HepG2 (cell line): ENCODE results near the gene TMEM95. TPM values are rescaled to one million over a fixed set of nuclear protein-coding genes. Genes with fewer than 3 reads are reported as not detected.

ENCODE experiments used
- CAMTA2 ChIP-seq: sonication (generic); formaldehyde crosslinking; IDR thresholded peaks from 2 replicates; pipeline ENCODE4 v1.4.0; 2020; ENCODE audit warnings: mild to moderate bottlenecking, missing genetic modification reagents, borderline replicate concordance
- HIC2 ChIP-seq: sonication (generic); formaldehyde crosslinking; IDR thresholded peaks from 2 replicates; pipeline ENCODE4 v1.9.0; 2022; ENCODE audit warnings: low read depth, missing genetic modification reagents
- KAT7 ChIP-seq: IDR thresholded peaks from 2 replicates; pipeline ENCODE4 v1.6.1; 2018; ENCODE audit warnings: borderline replicate concordance, missing compliant biosample characterization
- KMT2B ChIP-seq: IDR thresholded peaks from 2 replicates; pipeline ENCODE4 v1.6.1; 2016; ENCODE audit warnings: missing genetic modification reagents, missing compliant biosample characterization
- MXD4 ChIP-seq: IDR thresholded peaks from 2 replicates; pipeline ENCODE4 v1.6.1; 2016; ENCODE audit warnings: mild to moderate bottlenecking, missing biosample characterization, missing genetic modification reagents
- NFIC ChIP-seq: IDR thresholded peaks from 2 replicates; pipeline ENCODE4 v1.6.1; 2012; ENCODE audit warnings: mild to moderate bottlenecking, low read length, inconsistent platforms
- NPAS2 ChIP-seq: sonication (generic); formaldehyde crosslinking; IDR thresholded peaks from 2 replicates; pipeline ENCODE4 v1.8.0; 2022; ENCODE audit warnings: mild to moderate bottlenecking, missing genetic modification reagents, borderline replicate concordance
- NR2C2 ChIP-seq: sonication (generic); formaldehyde crosslinking; IDR thresholded peaks from 2 replicates; pipeline ENCODE4 v1.4.0; 2020; ENCODE audit warnings: missing genetic modification reagents, mild to moderate bottlenecking, moderate library complexity, borderline replicate concordance
- NR2F6 ChIP-seq, 2 experiments: IDR thresholded peaks; 2 replicates each; pipeline ENCODE4 v1.6.1; 2016; ENCODE audit warnings: antibody characterized with exemption in 1 of 2, mild to moderate bottlenecking in 1 of 2
- PHF20 ChIP-seq: sonication (generic); formaldehyde crosslinking; IDR thresholded peaks from 2 replicates; pipeline ENCODE4 v1.5.0; 2020; ENCODE audit warnings: mild to moderate bottlenecking, missing genetic modification reagents
- PRMT3 ChIP-seq: sonication (generic); formaldehyde crosslinking; IDR thresholded peaks from 2 replicates; pipeline ENCODE4 v1.8.1; 2022; ENCODE audit warnings: low read depth, mild to moderate bottlenecking, moderate library complexity, missing genetic modification reagents, borderline replicate concordance
- REXO4 ChIP-seq: sonication (generic); formaldehyde crosslinking; IDR thresholded peaks from 2 replicates; pipeline ENCODE4 v1.8.0; 2022; ENCODE audit warnings: missing genetic modification reagents, mild to moderate bottlenecking, borderline replicate concordance
- YEATS4 ChIP-seq: sonication (generic); formaldehyde crosslinking; IDR thresholded peaks from 2 replicates; pipeline ENCODE4 v1.4.0; 2020; ENCODE audit warnings: missing genetic modification reagents, borderline replicate concordance
- YY1 ChIP-seq: IDR thresholded peaks from 2 replicates; pipeline ENCODE4 v1.6.1; 2011; ENCODE audit warnings: low read length, low read depth, moderate library complexity, mild to moderate bottlenecking; ENCODE audit not compliant: insufficient read depth, insufficient replicate concordance
- ZBTB7A ChIP-seq: sonication (generic); formaldehyde crosslinking; IDR thresholded peaks from 2 replicates; pipeline ENCODE4 v1.8.0; 2022; ENCODE audit warnings: mild to moderate bottlenecking, missing genetic modification reagents
- ZKSCAN1 ChIP-seq: fragments of 150-350 bp; IDR thresholded peaks from 2 replicates; pipeline ENCODE4 v1.6.1; 2014; ENCODE audit warnings: low read length
- ZNF230 ChIP-seq: sonication (generic); formaldehyde crosslinking; IDR thresholded peaks from 2 replicates; pipeline ENCODE4 v1.4.0; 2020; ENCODE audit warnings: mild to moderate bottlenecking, missing genetic modification reagents
- ZNF232 ChIP-seq: sonication (generic); formaldehyde crosslinking; IDR thresholded peaks from 2 replicates; pipeline ENCODE4 v1.4.0; 2020; ENCODE audit warnings: missing genetic modification reagents, borderline replicate concordance
- ZNF343 ChIP-seq: sonication (generic); formaldehyde crosslinking; IDR thresholded peaks from 2 replicates; pipeline ENCODE4 v1.4.0; 2020; ENCODE audit warnings: mild to moderate bottlenecking, missing genetic modification reagents
- ZNF800 ChIP-seq: sonication (generic); formaldehyde crosslinking; IDR thresholded peaks from 2 replicates; pipeline ENCODE4 v1.4.0; 2020; ENCODE audit warnings: missing genetic modification reagents
- ZNF816 ChIP-seq: sonication (generic); formaldehyde crosslinking; IDR thresholded peaks from 2 replicates; pipeline ENCODE4 v1.8.0; 2022; ENCODE audit warnings: missing genetic modification reagents, mild to moderate bottlenecking, borderline replicate concordance
- polyA plus RNA-seq, 8 experiments: library from polyadenylated mRNA; depleted of rRNA in 3 of 8; stranded (reverse) in 7 of 8; unstranded in 1 of 8; fragments of >200 nt; fragmentation: Illumina TruSeq in 4 of 8; extraction: Trizol in 4 of 8; gene quantifications; 2 replicates each; pipeline versions ENCODE4 v1.2.1 to v1.2.3, GENCODE V29; 2011 to 2016; ENCODE audit warnings: low read depth in 4 of 8, missing spikeins in 1 of 8, mixed read lengths in 1 of 8; ENCODE audit not compliant: insufficient read depth in 1 of 8
- total RNA-seq, 5 experiments: library from RNA; depleted of rRNA; stranded (reverse); fragments of >200 nt; fragmentation: Illumina TruSeq; extraction: Trizol; gene quantifications; 2 replicates each; pipeline ENCODE4 v1.2.3, GENCODE V29; 2016; ENCODE audit warnings: low read depth in 1 of 5

The TMEM95 gene
- total and polyA plus RNA-seq, 2 of the 13 experiments (the other 11 are each of a cell fraction or from before 2014, with no cell fraction given), result not detected

DNA sequence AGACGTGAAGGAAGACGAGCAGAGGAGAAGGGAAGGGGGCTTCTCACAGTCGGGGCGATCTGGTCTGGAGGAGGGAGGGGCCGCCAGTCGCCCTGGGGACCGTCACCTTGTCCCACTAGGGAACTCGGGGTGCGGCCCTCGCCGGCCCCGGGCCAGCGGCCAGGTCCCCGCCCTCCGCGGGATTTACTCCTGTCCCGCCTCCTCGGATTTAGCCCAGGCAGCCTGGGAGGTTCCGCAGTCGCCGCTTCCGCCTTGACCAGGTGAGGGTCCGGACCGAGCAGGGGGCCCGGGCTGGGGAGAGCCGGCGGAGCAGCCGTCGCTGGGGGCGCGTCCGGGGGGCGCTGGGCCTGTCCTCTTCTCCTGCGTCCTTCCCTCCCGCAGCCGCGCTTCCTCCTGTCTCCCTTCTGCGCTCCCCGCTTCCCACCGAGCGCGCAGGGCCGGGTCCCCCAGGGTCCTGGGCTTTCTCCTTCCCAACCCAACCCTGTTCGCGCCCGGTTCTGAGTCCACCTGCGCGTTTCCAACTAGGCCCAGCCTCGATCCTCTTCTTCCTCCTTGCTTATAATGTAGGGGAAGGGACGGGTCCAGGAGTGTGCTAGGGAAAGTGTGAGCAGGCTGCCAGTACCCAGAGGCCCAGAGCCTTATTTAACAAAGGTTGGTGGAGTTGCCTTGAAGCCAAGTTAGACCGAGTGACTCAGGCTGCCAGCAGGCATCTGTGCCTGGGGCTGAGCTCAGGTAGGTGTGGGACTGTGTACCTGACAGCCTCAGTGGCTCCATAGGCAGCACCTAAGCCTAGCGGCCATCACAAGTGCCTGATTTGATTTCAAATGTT lies 26.1 kb downstream of the TMEM95 start, which contains the start of gene TNK1 (continued):
- TF ChIP-seq NR2C2 (CRISPR knock-in tag) (0 out of 2 replicates have a peak, but pooled peaks have one; percentile 27), CAMTA2 (no peak), PRMT3 (CRISPR knock-in tag) (no peak), ZNF232 (CRISPR knock-in tag) (no peak), ZBTB7A (CRISPR knock-in tag) (no peak), NFIC (no peak), YY1 (no peak), MXD4 (CRISPR knock-in tag) (no peak), ZNF343 (CRISPR knock-in tag) (peak; percentile 55; the same call in 1 of the 2 replicates), ZNF230 (CRISPR knock-in tag) (no peak), NR2F6 (IDR thresholded peaks at IDR 0.05) (no peak), NR2F6 (CRISPR knock-in tag; IDR thresholded peaks at IDR 0.05) (no peak), YEATS4 (CRISPR knock-in tag) (0 out of 2 replicates have a peak, but pooled peaks have one; percentile 27), PHF20 (CRISPR knock-in tag) (peak; percentile 68), KAT7 (no peak), ZKSCAN1 (no peak), ZNF816 (CRISPR knock-in tag) (no peak), ZNF800 (CRISPR knock-in tag) (0 out of 2 replicates have a peak, but pooled peaks have one; percentile 18), NPAS2 (CRISPR knock-in tag) (no peak), KMT2B (CRISPR knock-in tag) (no peak), HIC2 (CRISPR knock-in tag) (no peak), REXO4 (CRISPR knock-in tag) (no peak)
